T-helper 1 cell treated with Interleukin-12 subunit alpha and Interleukin-12 subunit beta and Interleukin-4 antibody, amounts not matched to agents 30 μg/mL and 1 μg/mL, for 36 hours (primary cell): ENCODE measurements around the gene DBT.
"Not testable (repeated sequence)": the region's sequence is repeated elsewhere in the genome, so short reads cannot be mapped to it uniquely, and the experiment has no call there.

Source experiments
- H3K27ac Mint-ChIP-seq: one replicate; pipeline ENCODE4 v1.8.0; 2021; ENCODE audit warnings: mild to moderate bottlenecking, mixed read lengths
- H3K27me3 Mint-ChIP-seq: one replicate; pipeline ENCODE4 v1.8.0; 2021; ENCODE audit warnings: low read depth, mixed read lengths
- H3K36me3 Mint-ChIP-seq: one replicate; pipeline ENCODE4 v1.8.0; 2021; ENCODE audit warnings: low read depth, mixed read lengths
- H3K4me1 Mint-ChIP-seq: one replicate; pipeline ENCODE4 v1.8.0; 2021; ENCODE audit warnings: low read depth, mixed read lengths
- H3K4me3 Mint-ChIP-seq: one replicate; pipeline ENCODE4 v1.8.0; 2021; ENCODE audit warnings: mild to moderate bottlenecking, moderate library complexity, mixed read lengths
- H3K9me3 Mint-ChIP-seq: one replicate; pipeline ENCODE4 v1.8.0; 2021; ENCODE audit warnings: mixed read lengths

Gene DBT

DNA sequence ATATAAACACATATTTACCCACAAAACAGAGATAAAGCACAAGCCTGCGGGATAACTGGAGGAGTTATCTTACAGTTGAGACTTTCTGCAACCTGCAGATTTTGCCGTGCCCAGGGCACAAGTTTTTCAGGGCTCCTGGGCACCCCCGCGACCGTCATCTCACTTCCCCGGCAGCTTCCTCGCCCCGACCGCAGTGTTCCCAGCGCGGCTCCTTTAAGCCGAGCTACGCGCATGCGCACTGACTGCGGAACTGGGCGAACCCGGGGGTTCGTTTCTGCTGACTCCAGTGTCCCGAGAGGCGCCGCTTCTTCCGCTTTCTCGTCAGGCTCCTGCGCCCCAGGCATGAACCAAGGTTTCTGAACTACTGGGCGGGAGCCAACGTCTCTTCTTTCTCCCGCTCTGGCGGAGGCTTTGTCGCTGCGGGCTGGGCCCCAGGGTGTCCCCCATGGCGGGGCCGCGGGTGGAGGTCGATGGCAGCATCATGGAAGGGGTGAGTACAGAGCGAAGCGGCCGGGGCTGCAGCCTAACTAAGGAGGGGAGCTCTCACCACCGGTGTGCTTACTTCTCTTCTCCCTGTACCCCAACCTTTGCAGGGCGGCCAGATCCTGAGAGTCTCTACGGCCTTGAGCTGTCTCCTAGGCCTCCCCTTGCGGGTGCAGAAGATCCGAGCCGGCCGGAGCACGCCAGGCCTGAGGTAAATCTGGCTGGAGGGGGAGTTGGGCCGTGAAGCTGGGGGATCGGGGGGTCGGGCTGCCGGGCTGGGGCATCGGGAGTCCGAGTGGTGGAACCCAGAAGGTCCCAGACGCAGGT, 16.5 kb upstream of the DBT start, which contains the start of gene RTCA:
Gene RTCA, plus strand, starts transcription at position 286 of the 810 bp plus-strand sequence. Its CDS starts 160 bp downstream, at position 446.
- H3K4me1 Mint-ChIP-seq, result peaks cover 29% of the 10 kb centered on the region
- H3K9me3 Mint-ChIP-seq, result peaks cover 6% of the 10 kb centered on the region
- peaks cover 5% of the 10 kb centered on the region for H3K27me3 Mint-ChIP-seq
- H3K4me3 Mint-ChIP-seq, result peak within 1 kb of the TSS; percentile 100
- H3K27ac Mint-ChIP-seq, result peak within 1 kb of the TSS; percentile 100
- H3K36me3 Mint-ChIP-seq, result peaks cover 47% of the 10 kb centered on the region

DNA sequence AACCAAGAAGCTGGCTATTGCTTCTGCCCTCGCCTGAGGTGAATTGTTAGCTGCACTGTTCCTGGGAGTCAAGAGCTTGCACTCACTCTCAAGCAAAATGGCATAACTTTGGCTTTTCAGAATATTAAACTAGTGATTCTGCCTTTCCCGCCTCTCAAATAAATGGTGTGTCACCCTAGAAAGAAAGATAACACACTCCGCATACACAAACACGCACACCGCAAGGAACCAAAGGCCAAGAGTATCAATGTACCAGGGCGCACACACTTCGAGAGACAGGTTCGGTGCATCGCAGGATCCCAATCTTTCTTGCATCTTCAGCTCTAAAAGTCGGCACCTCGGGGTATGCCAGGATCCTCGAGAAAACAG, 15.9 kb upstream of the DBT start:
- H3K36me3 Mint-ChIP-seq, result peaks cover 42% of the 10 kb centered on the region
- H3K27ac Mint-ChIP-seq, result peak overlapping the region; percentile 100
- H3K4me3 Mint-ChIP-seq, result peak overlapping the region; percentile 100
- H3K4me1 Mint-ChIP-seq, result peaks cover 25% of the 10 kb centered on the region
- peaks cover 6% of the 10 kb centered on the region for H3K9me3 Mint-ChIP-seq
- H3K27me3 Mint-ChIP-seq, result peaks cover 5% of the 10 kb centered on the region

DNA sequence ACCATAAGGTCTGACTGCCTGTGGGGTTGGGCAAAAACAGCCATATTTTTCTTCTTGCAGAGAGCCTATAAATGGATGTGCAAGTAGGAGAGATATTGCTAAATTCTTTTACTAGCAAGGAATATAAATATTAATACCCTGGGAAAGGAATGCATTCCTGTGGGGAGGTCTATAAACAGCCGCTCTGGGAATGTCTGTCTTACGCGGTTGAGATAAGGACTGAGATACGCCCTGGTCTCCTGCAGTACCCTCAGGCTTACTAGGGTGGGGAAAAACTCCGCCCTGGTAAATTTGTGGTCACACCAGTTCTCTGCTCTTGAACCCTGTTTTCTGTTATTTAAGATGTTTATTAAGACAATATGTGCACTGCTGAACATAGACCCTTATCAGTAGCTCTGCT, 14.4 kb upstream of the DBT start:
- not testable (repeated sequence) for H3K27ac Mint-ChIP-seq, H3K27me3 Mint-ChIP-seq, H3K4me3 Mint-ChIP-seq
- Mint-ChIP-seq H3K9me3 (peaks cover 12% of the 10 kb centered on the region), H3K36me3 (peaks cover 37% of the 10 kb centered on the region), H3K4me1 (peaks cover 19% of the 10 kb centered on the region)

DNA sequence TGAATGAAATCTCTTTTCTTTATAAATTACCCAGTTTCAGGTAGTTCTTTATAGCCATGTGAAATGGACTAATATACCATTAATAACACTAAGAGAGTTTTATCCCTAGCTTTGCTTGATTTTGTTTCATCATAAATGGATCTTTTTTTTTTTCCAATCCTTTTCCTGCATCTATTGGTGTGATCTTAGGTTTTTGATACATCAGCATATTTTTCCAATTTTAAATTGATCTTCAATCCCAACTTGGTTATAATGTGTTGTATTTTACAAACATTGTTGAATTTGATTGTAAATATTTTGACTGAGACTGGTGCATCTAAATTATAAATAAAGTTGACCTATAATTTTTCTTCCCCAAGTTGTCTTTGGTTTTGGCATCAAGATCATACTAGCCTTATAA, 12.1 kb upstream of the DBT start:
- Mint-ChIP-seq H3K4me3 (no peak overlapping the region), H3K27me3 (peaks cover 9% of the 10 kb centered on the region), H3K9me3 (peaks cover 12% of the 10 kb centered on the region), H3K36me3 (peaks cover 28% of the 10 kb centered on the region), H3K27ac (no peak overlapping the region), H3K4me1 (peaks cover 6% of the 10 kb centered on the region)

DNA sequence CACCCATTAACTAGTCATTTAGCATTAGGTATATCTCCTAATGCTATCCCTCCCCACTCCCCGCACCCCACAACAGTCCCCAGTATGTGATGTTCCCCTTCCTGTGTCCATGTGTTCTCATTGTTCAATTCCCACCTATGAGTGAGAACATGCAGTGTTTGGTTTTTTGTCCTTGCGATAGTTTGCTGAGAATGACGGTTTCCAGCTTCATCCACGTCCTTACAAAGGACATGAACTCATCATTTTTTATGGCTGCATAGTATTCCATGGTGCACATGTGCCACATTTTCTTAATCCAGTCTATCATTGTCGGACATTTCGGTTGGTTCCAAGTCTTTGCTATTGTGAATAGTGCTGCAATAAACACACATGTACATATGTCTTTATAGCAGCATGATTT, 8.8 kb upstream of the DBT start:
- H3K36me3 Mint-ChIP-seq, result peaks cover 15% of the 10 kb centered on the region
- H3K27ac Mint-ChIP-seq, H3K4me3 Mint-ChIP-seq, H3K4me1 Mint-ChIP-seq: not testable (repeated sequence)
- H3K27me3 Mint-ChIP-seq, result peaks cover 14% of the 10 kb centered on the region
- peaks cover 12% of the 10 kb centered on the region for H3K9me3 Mint-ChIP-seq

DNA sequence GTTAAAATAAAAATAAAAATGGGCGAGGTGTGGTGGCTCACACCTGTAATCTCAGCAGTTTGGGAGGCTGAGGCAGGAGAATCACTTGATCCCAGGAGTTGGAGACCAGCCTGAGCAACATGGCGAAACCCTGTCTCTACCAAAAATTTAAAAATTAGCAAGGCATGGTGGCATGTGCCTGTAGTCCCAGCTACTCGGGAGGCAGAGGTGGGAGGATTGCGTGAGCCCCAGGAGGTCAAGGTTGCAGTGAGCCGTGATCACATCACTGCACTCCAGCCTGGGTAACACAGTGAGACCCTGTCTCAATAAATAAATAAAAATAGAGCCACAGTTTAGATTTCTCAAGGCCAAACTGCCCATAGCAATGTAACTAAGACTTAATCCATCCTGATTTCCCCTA, 6.6 kb upstream of the DBT start:
- H3K36me3 Mint-ChIP-seq, H3K9me3 Mint-ChIP-seq, H3K27ac Mint-ChIP-seq, H3K4me1 Mint-ChIP-seq, H3K4me3 Mint-ChIP-seq: not testable (repeated sequence)
- H3K27me3 Mint-ChIP-seq, result peaks cover 18% of the 10 kb centered on the region

DNA sequence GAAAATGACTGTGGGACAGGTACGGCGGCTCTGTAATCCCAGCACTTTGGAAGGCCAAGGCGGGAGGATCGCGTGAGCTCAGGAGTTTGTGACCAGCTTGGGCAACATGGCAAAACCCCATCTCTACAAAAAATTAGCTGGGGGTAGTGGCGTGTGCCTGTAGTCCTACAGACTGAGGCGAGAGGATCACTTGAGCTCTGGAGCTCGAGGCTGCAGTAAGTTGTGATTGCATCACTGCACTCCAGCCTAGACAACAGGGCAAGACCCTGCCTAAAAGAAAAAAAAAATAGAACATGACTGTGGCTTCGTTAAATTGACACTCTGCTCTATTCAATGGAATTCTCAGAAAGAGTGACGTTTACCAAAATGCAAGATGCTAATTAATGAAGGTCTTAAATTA, 3.9 kb upstream of the DBT start:
- Mint-ChIP-seq H3K27ac (no peak overlapping the region), H3K36me3 (no peaks in the 10 kb centered on the region), H3K9me3 (no peaks in the 10 kb centered on the region), H3K27me3 (peaks cover 14% of the 10 kb centered on the region), H3K4me1 (peaks cover 5% of the 10 kb centered on the region), H3K4me3 (no peak overlapping the region)

DNA sequence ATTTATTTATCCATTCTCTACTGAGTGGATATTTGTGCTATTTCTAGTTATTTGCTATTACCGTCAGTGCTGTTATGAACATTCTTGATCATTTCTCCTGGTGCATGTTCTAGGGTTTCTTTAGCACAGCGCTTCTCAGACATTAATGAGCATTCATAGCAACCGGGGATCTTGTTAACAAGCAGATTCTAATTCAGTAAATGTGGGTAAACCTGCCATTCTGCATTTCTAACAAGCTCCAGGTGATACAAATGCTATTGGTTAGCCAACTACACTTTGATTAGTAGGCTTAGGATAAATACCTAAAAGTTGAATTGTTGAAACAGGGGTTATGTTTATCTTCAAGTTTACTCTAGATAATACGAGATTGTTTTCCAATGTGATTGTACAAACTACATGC, 3.3 kb upstream of the DBT start:
- no peak overlapping the region for H3K27ac Mint-ChIP-seq
- no peaks in the 10 kb centered on the region for H3K36me3 Mint-ChIP-seq
- H3K4me1 Mint-ChIP-seq, result peaks cover 5% of the 10 kb centered on the region
- H3K9me3 Mint-ChIP-seq, result no peaks in the 10 kb centered on the region
- peaks cover 14% of the 10 kb centered on the region for H3K27me3 Mint-ChIP-seq
- H3K4me3 Mint-ChIP-seq, result no peak overlapping the region

DNA sequence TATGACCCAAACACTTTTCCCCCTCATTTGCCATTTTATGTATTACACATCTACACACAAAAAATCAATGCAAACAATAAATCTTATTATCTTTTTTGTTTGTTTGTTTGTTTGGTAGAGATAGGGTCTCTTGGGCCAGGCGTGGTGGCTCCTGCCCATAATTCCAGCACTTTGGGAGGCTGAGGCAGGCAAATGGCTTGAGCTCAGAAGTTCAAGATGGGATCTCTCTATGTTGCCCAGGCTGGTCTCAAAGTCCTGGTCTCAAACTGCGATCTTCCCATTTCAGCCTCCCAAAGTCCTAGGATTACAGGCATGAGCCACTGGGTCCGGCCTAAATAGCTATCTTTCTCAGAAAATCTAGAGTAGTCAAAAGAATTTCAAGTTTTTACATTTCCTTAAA, 1.2 kb upstream of the DBT start:
- no peaks in the 10 kb centered on the region for H3K9me3 Mint-ChIP-seq
- H3K4me3 Mint-ChIP-seq, result no peak overlapping the region
- no peaks in the 10 kb centered on the region for H3K36me3 Mint-ChIP-seq
- peaks cover 11% of the 10 kb centered on the region for H3K27me3 Mint-ChIP-seq
- H3K27ac Mint-ChIP-seq, result no peak overlapping the region
- peaks cover 9% of the 10 kb centered on the region for H3K4me1 Mint-ChIP-seq

DNA sequence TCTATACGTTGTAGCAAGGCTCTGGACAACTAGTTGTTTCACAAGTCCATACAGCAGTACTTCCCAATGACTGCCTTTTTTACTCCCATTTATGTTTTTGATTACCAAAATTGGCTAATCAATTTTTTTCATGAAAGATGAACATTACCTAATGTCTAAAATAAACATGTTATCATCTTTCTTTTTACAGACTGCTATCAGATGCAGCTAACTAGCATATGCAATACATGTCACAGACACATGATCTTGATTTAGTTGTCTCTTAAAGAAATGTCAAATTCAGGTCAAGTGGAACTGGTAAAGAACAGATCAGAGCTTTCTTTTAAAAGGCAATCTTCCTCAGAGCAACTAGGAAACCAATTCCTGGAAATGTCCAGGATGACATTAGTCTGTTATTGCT, 630 bp upstream of the DBT start:
- Mint-ChIP-seq H3K4me1 (peaks cover 9% of the 10 kb centered on the region), H3K9me3 (no peaks in the 10 kb centered on the region), H3K4me3 (no peak overlapping the region), H3K27ac (no peak overlapping the region), H3K27me3 (peaks cover 11% of the 10 kb centered on the region), H3K36me3 (no peaks in the 10 kb centered on the region)

DNA sequence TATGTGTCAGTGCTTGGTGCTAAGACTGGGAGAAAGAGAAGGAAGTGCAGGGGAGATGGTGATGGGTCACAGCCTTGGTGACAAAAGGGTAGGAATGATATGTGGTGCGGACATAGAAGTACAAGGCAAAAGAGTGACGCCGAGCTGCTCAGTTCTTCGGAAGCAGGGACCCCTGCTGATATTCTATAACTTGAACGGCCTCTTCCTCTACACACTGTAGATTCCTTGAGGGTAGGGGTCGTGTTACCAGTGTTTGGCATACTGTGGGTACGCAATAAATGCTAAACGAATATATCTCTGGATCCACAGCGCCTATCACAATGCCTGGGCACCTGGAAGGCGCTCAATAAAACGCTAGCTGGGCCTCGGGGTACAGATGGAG, 488 bp downstream of the DBT start:
- no peak overlapping the region for H3K4me3 Mint-ChIP-seq
- H3K27me3 Mint-ChIP-seq, result peaks cover 11% of the 10 kb centered on the region
- H3K27ac Mint-ChIP-seq, result no peak overlapping the region
- H3K9me3 Mint-ChIP-seq, result no peaks in the 10 kb centered on the region
- H3K4me1 Mint-ChIP-seq, result peaks cover 9% of the 10 kb centered on the region
- H3K36me3 Mint-ChIP-seq, result peaks cover under 1% of the 10 kb centered on the region

DNA sequence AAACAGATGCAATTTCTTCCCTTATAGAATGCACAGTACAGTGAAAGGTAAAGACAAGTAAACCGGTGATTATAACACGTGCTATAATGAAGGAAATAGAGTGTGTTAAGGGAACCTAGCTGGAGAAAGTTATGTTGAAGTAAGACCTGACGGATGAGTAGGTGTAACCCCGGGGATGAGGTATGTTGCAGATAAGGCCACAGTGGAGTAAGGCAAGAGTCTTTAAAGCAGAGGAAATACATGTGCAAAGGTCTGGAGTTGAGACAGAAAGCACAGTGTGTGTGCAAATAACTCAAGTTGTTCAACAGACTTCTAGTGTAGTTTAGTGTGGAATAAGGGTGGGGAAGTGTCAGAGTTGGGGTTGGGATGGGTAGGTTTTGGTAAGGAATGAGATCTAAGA, 2.9 kb downstream of the DBT start:
- no peak overlapping the region for H3K27ac Mint-ChIP-seq
- no peaks in the 10 kb centered on the region for H3K27me3 Mint-ChIP-seq
- H3K4me3 Mint-ChIP-seq, result peak overlapping the region; percentile 23
- H3K36me3 Mint-ChIP-seq, result peaks cover 4% of the 10 kb centered on the region
- peaks cover 9% of the 10 kb centered on the region for H3K4me1 Mint-ChIP-seq
- no peaks in the 10 kb centered on the region for H3K9me3 Mint-ChIP-seq

DNA sequence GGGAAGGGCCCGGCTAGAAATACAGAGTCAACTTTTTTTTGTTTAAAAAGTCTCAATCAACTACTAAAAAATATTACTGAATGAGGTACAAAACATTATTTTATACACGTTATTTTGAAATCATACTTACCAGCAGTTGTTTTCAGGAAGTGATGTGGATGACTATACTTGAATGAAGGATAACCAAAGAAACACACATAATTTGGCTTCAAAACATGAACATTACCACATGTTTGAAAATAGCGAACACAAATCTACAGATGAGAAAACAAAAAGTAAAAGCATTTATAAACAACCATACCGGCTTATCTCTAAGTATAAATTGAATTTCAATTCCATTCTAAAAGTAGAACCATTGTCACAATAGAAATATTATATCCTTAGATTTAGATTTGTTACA, 9.0 kb downstream of the DBT start:
- Mint-ChIP-seq H3K27me3 (no peaks in the 10 kb centered on the region), H3K36me3 (peaks cover 17% of the 10 kb centered on the region), H3K27ac (no peak overlapping the region), H3K4me1 (peaks cover 1% of the 10 kb centered on the region), H3K9me3 (no peaks in the 10 kb centered on the region), H3K4me3 (no peak overlapping the region)

DNA sequence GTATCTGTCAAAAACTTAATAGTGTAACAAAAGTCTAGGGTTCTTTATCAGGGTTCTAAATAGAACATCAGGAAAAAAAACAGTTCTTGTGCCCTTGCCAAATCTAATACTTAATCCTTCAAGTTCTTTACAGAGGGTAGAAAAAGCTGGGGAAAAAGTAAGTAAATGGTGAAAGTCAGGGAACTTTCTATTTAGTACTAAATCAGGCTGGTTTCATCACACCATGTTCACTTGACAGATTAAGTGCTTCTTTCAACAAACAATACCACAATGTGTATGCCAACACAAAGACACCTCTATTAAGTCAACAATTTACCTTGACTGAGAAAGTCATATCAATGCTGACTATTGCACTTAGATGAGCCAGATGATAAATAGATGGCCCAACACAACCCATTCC, 9.7 kb downstream of the DBT start:
- no peaks in the 10 kb centered on the region for H3K27me3 Mint-ChIP-seq
- peaks cover 1% of the 10 kb centered on the region for H3K4me1 Mint-ChIP-seq
- H3K4me3 Mint-ChIP-seq, result no peak overlapping the region
- H3K9me3 Mint-ChIP-seq, result no peaks in the 10 kb centered on the region
- no peak overlapping the region for H3K27ac Mint-ChIP-seq
- peaks cover 17% of the 10 kb centered on the region for H3K36me3 Mint-ChIP-seq

DNA sequence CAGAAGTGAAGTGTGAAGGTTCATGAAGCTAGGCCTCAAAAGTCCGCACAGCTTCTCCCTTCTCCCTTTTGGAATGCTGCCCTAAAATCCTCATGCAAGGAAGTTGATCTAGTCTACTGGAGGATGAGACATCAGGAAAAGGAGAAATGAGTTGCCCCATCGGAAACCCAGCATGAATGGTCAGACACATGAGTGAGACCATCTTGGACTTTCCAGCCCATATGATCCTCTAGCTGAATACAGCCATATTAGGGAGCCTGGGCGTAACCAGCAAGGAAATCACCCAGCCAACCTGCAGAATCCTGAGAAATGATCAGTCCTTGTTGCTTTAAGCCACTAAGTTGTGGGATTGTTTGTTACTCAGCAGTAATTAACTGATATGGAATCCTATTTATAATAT, 12.5 kb downstream of the DBT start:
- no peak overlapping the region for H3K4me3 Mint-ChIP-seq
- no peaks in the 10 kb centered on the region for H3K27me3 Mint-ChIP-seq
- peaks cover 28% of the 10 kb centered on the region for H3K36me3 Mint-ChIP-seq
- H3K9me3 Mint-ChIP-seq, result no peaks in the 10 kb centered on the region
- H3K4me1 Mint-ChIP-seq, result peaks cover 2% of the 10 kb centered on the region
- no peak overlapping the region for H3K27ac Mint-ChIP-seq

DNA sequence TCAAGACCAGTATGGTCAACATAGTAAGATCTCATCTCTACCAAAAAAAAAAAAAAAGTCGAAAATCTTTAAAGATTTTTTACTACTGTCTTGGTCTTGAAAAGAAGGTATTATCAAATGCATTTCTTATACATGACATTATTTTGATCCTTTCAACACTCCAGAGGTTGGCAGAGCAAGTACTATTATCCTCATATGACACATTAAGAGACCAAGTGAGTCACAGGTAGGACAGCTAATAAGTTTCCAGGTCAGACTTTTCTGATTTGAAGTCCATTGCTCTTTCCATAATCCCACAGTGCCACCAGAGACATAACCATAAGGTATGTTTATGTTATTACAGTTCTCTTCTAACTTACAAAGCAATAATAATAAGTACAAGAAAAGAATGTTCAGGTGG, 15.2 kb downstream of the DBT start:
- H3K9me3 Mint-ChIP-seq, result no peaks in the 10 kb centered on the region
- H3K27ac Mint-ChIP-seq, result no peak overlapping the region
- H3K4me3 Mint-ChIP-seq, result no peak overlapping the region
- H3K36me3 Mint-ChIP-seq, result peaks cover 31% of the 10 kb centered on the region
- H3K4me1 Mint-ChIP-seq, result peaks cover 2% of the 10 kb centered on the region
- no peaks in the 10 kb centered on the region for H3K27me3 Mint-ChIP-seq
